WI38 (cell line): ENCODE data around the gene ITGA8.

Experiments used
- H3K4me3 ChIP-seq: 2 replicates; pipeline ENCODE4 v1.5.1; 2011; ENCODE audit warnings: low read depth, mild to moderate bottlenecking, control low read depth, low read length
- CTCF ChIP-seq: IDR thresholded peaks from 2 replicates; pipeline ENCODE4 v1.5.1; 2012; ENCODE audit warnings: low read depth, mild to moderate bottlenecking, control low read depth, low read length

Gene ITGA8

GRCh38 chr10:15735763-15736162, 16.0 kb upstream of the ITGA8 start:
- TF ChIP-seq CTCF = no peak

GRCh38 chr10:15730341-15730740, 10.6 kb upstream of the ITGA8 start:
- H3K4me3 ChIP-seq = no peak overlapping the region
- TF ChIP-seq CTCF = no peak

More at GRCh38 chr10:15735763-15736162, 16.0 kb upstream of the ITGA8 start:
- H3K4me3 ChIP-seq = no peak overlapping the region

GRCh38 chr10:15729890-15730289, 10.2 kb upstream of the ITGA8 start:
- TF ChIP-seq CTCF = no peak
- no peak overlapping the region for H3K4me3 ChIP-seq

GRCh38 chr10:15726042-15726441, 6.3 kb upstream of the ITGA8 start:
- no peak for TF ChIP-seq CTCF
- no peak overlapping the region for H3K4me3 ChIP-seq

GRCh38 chr10:15725603-15726002, 5.9 kb upstream of the ITGA8 start:
- peak; percentile 47 for TF ChIP-seq CTCF

GRCh38 chr10:15724683-15725082, 5.0 kb upstream of the ITGA8 start:
- TF ChIP-seq CTCF = no peak
- H3K4me3 ChIP-seq = no peak overlapping the region

More at GRCh38 chr10:15725603-15726002, 5.9 kb upstream of the ITGA8 start:
- no peak overlapping the region for H3K4me3 ChIP-seq

GRCh38 chr10:15723803-15724202, 4.1 kb upstream of the ITGA8 start:
- no peak for TF ChIP-seq CTCF
- no peak overlapping the region for H3K4me3 ChIP-seq
